HAP-1 (cell line): ENCODE measurements around the gene CEP164.

Experiments used
- DNase-seq, 2 experiments: peaks; one replicate each; pipeline ENCODE4 v3.0.0-alpha.2; 2016 to 2020; ENCODE audit warnings: low spot score in 2 of 2
- H3K27me3 ChIP-seq: fragments of 250-450 bp; sonication (Bioruptor Pico); 2 replicates; pipeline ENCODE4 v1.5.1; 2020; ENCODE audit warnings: low read depth, mild to moderate bottlenecking, moderate library complexity
- H3K36me3 ChIP-seq: fragments of 250-450 bp; sonication (Bioruptor Pico); replicated peaks from 2 replicates; pipeline ENCODE4 v1.5.1; 2020; ENCODE audit warnings: mild to moderate bottlenecking
- H3K4me1 ChIP-seq: fragments of 250-450 bp; sonication (Bioruptor Pico); 2 replicates; pipeline ENCODE4 v1.5.1; 2020; ENCODE audit warnings: mild to moderate bottlenecking
- H3K4me3 ChIP-seq: fragments of 250-450 bp; sonication (Bioruptor Pico); 2 replicates; pipeline ENCODE4 v1.5.1; 2020; ENCODE audit warnings: mild to moderate bottlenecking, moderate library complexity
- H3K9me3 ChIP-seq: fragments of 250-450 bp; sonication (Bioruptor Pico); 2 replicates; pipeline ENCODE4 v1.5.1; 2020; ENCODE audit warnings: mild to moderate bottlenecking, moderate library complexity
- in situ Hi-C: fragments of 300-500 bp; cut with MboI; formaldehyde crosslinking; loops from 3 replicates; pipeline ENCODE4 v1.14.3; 2020; ENCODE audit warnings: low sequenced_read_pairs, inconsistent platforms, mixed read lengths

Gene CEP164

GRCh38 chr11:117327567-117328374 is at the start of gene CEP164:
CEP164 (plus strand) TSS chr11:117327854; CDS start chr11:117338587, 10,733 bp downstream.
- peak; percentile 97 to 98 for DNase-seq
- Histone ChIP-seq H3K4me3 (peak within 1 kb of the TSS; percentile 85), H3K27me3 (no peaks in the 10 kb centered on the region), H3K4me1 (0 out of 2 replicates have a peak, but pooled peaks cover 2% of the 10 kb centered on the region), H3K36me3 (no peaks in the 10 kb centered on the region), H3K9me3 (no peaks in the 10 kb centered on the region)
- in situ Hi-C loops, result no loop called here

GRCh38 chr11:117278347-117278746 is 49.3 kb upstream of the CEP164 start:
- Histone ChIP-seq H3K4me1 (peaks cover 24% of the 10 kb centered on the region), H3K27me3 (no peaks in the 10 kb centered on the region), H3K36me3 (peaks cover 11% of the 10 kb centered on the region), H3K4me3 (no peak overlapping the region), H3K9me3 (no peaks in the 10 kb centered on the region; the same call in 1 of the 2 replicates)
- no peak for DNase-seq
- in situ Hi-C loops, result no loop called here

- H3K4me1 ChIP-seq, result peaks cover 24% of the 10 kb centered on the region
- H3K27me3 ChIP-seq, result no peaks in the 10 kb centered on the region
- no peak for DNase-seq
- peaks cover 24% of the 10 kb centered on the region for H3K36me3 ChIP-seq
- H3K9me3 ChIP-seq, result no peaks in the 10 kb centered on the region
- in situ Hi-C loops, result no loop called here
- H3K4me3 ChIP-seq, result no peak overlapping the region
Observed at GRCh38 chr11:117279711-117280376, 47.8 kb upstream of the CEP164 start.

GRCh38 chr11:117281159-117281558 is 46.5 kb upstream of the CEP164 start:
- peaks cover 24% of the 10 kb centered on the region for H3K4me1 ChIP-seq
- H3K27me3 ChIP-seq, result no peaks in the 10 kb centered on the region
- peaks cover 29% of the 10 kb centered on the region for H3K36me3 ChIP-seq
- no peaks in the 10 kb centered on the region for H3K9me3 ChIP-seq
- peak; percentile 70 to 84 for DNase-seq
- in situ Hi-C loops, result no loop called here
- H3K4me3 ChIP-seq, result no peak overlapping the region

- in situ Hi-C loops, result no loop called here
- no peak for DNase-seq
- H3K4me3 ChIP-seq, result no peak overlapping the region
- H3K9me3 ChIP-seq, result no peaks in the 10 kb centered on the region
- H3K4me1 ChIP-seq, result peaks cover 24% of the 10 kb centered on the region
- peaks cover 32% of the 10 kb centered on the region for H3K36me3 ChIP-seq
- no peaks in the 10 kb centered on the region for H3K27me3 ChIP-seq
Observed at GRCh38 chr11:117281869-117282268, 45.8 kb upstream of the CEP164 start.

- Histone ChIP-seq H3K27me3 (no peaks in the 10 kb centered on the region), H3K9me3 (no peaks in the 10 kb centered on the region), H3K4me3 (no peak overlapping the region), H3K4me1 (peaks cover 24% of the 10 kb centered on the region), H3K36me3 (peaks cover 39% of the 10 kb centered on the region)
- in situ Hi-C loops, result no loop called here
- no peak for DNase-seq
Observed at GRCh38 chr11:117282956-117283355, 44.7 kb upstream of the CEP164 start.

GRCh38 chr11:117284053-117284452 is 43.6 kb upstream of the CEP164 start:
- H3K27me3 ChIP-seq, result no peaks in the 10 kb centered on the region
- peaks cover 24% of the 10 kb centered on the region for H3K4me1 ChIP-seq
- H3K9me3 ChIP-seq, result no peaks in the 10 kb centered on the region
- no peak for DNase-seq
- H3K4me3 ChIP-seq, result no peak overlapping the region
- in situ Hi-C loops, result no loop called here
- peaks cover 49% of the 10 kb centered on the region for H3K36me3 ChIP-seq

GRCh38 chr11:117286588-117286987 is 41.1 kb upstream of the CEP164 start:
- peaks cover 2% of the 10 kb centered on the region for H3K4me1 ChIP-seq
- peaks cover 70% of the 10 kb centered on the region for H3K36me3 ChIP-seq
- in situ Hi-C loops, result no loop called here

GRCh38 chr11:117287668-117288067 is 40.0 kb upstream of the CEP164 start:
- no peak overlapping the region for H3K4me3 ChIP-seq
- no peaks in the 10 kb centered on the region for H3K27me3 ChIP-seq
- H3K36me3 ChIP-seq, result peaks cover 73% of the 10 kb centered on the region
- in situ Hi-C loops, result no loop called here
- no peaks in the 10 kb centered on the region for H3K9me3 ChIP-seq
- H3K4me1 ChIP-seq, result peaks cover 4% of the 10 kb centered on the region; the same call in 1 of the 2 replicates
- no peak for DNase-seq

More at GRCh38 chr11:117286588-117286987, 41.1 kb upstream of the CEP164 start:
- no peaks in the 10 kb centered on the region for H3K27me3 ChIP-seq
- DNase-seq, result no peak
- no peak overlapping the region for H3K4me3 ChIP-seq
- no peaks in the 10 kb centered on the region for H3K9me3 ChIP-seq

GRCh38 chr11:117289795-117290194 is 37.9 kb upstream of the CEP164 start:
- DNase-seq, result no peak
- no peaks in the 10 kb centered on the region for H3K27me3 ChIP-seq
- H3K4me3 ChIP-seq, result no peak overlapping the region
- peaks cover 4% of the 10 kb centered on the region; the same call in 1 of the 2 replicates for H3K4me1 ChIP-seq
- H3K36me3 ChIP-seq, result peaks cover 56% of the 10 kb centered on the region
- no peaks in the 10 kb centered on the region for H3K9me3 ChIP-seq
- in situ Hi-C loops, result no loop called here

- Histone ChIP-seq H3K9me3 (no peaks in the 10 kb centered on the region), H3K36me3 (peaks cover 51% of the 10 kb centered on the region), H3K27me3 (no peaks in the 10 kb centered on the region), H3K4me3 (no peak within 1 kb of the TSS), H3K4me1 (peaks cover 4% of the 10 kb centered on the region; the same call in 1 of the 2 replicates)
- in situ Hi-C loops, result no loop called here
- DNase-seq, result no peak
Observed at GRCh38 chr11:117290809-117291396, 36.8 kb upstream of the CEP164 start, which contains the start of gene BACE1-AS. BACE1-AS (plus strand) TSS chr11:117291346.

GRCh38 chr11:117292616-117293015 is 35.0 kb upstream of the CEP164 start:
- no peaks in the 10 kb centered on the region for H3K9me3 ChIP-seq
- no peaks in the 10 kb centered on the region for H3K27me3 ChIP-seq
- no peak overlapping the region for H3K4me3 ChIP-seq
- H3K4me1 ChIP-seq, result peaks cover 4% of the 10 kb centered on the region; the same call in 1 of the 2 replicates
- no peak for DNase-seq
- in situ Hi-C loops, result no loop called here
- peaks cover 44% of the 10 kb centered on the region for H3K36me3 ChIP-seq

GRCh38 chr11:117295438-117296137 is 32.1 kb upstream of the CEP164 start:
- peaks cover 7% of the 10 kb centered on the region for H3K4me1 ChIP-seq
- no peak for DNase-seq
- peaks cover 18% of the 10 kb centered on the region for H3K36me3 ChIP-seq
- in situ Hi-C loops, result no loop called here
- H3K9me3 ChIP-seq, result no peaks in the 10 kb centered on the region
- H3K4me3 ChIP-seq, result no peak overlapping the region
- H3K27me3 ChIP-seq, result no peaks in the 10 kb centered on the region
